AG09309 (cell line): ENCODE data around the gene FAHD1.

Experiments used
- DNase-seq: peaks from one replicate; pipeline ENCODE4 v3.0.0-alpha.2; 2010; ENCODE audit warnings: low read depth
- H3K4me3 ChIP-seq: 2 replicates; pipeline ENCODE4 v1.5.1; 2011; ENCODE audit warnings: mild to moderate bottlenecking, low read depth, low read length, moderate library complexity; ENCODE audit not compliant: control insufficient read depth
- CTCF ChIP-seq: IDR thresholded peaks from 2 replicates; pipeline ENCODE4 v1.5.1; 2011; ENCODE audit warnings: mild to moderate bottlenecking, low read depth, low read length, inconsistent platforms; ENCODE audit not compliant: insufficient read depth, control insufficient read depth; ENCODE audit errors: missing control alignments

FAHD1 gene

GRCh38 chr16:1786242-1787055 is 40.6 kb upstream of the FAHD1 start:
- H3K4me3 ChIP-seq = no peak overlapping the region
- no peak for TF ChIP-seq CTCF
- no peak for DNase-seq

GRCh38 chr16:1787056-1787321 is 40.0 kb upstream of the FAHD1 start:
- no peak for DNase-seq
- H3K4me3 ChIP-seq = no peak overlapping the region
- TF ChIP-seq CTCF = no peak

GRCh38 chr16:1787322-1788094 is 39.5 kb upstream of the FAHD1 start:
- no peak overlapping the region for H3K4me3 ChIP-seq
- TF ChIP-seq CTCF = no peak
- DNase-seq = no peak

GRCh38 chr16:1788095-1788707 is 38.8 kb upstream of the FAHD1 start:
- DNase-seq = no peak
- H3K4me3 ChIP-seq = no peak overlapping the region
- no peak for TF ChIP-seq CTCF

GRCh38 chr16:1788708-1789100 is 38.3 kb upstream of the FAHD1 start:
- no peak for DNase-seq
- no peak overlapping the region for H3K4me3 ChIP-seq
- TF ChIP-seq CTCF = no peak

- TF ChIP-seq CTCF = no peak
- H3K4me3 ChIP-seq = no peak overlapping the region
- DNase-seq = no peak
Observed at GRCh38 chr16:1789643-1790045, 37.4 kb upstream of the FAHD1 start.
